ENCODE measurements around the gene ZFP36L1. TPM values are rescaled to one million over a fixed set of nuclear protein-coding genes. Genes with fewer than 3 reads are reported as not detected.

Gene ZFP36L1
- total and polyA plus RNA-seq, 2 donors (not counting 3 experiments of a cell fraction or from before 2014, with no cell fraction given), result 46.0 to 89.6 TPM

- Histone ChIP-seq H4K20me1 (replicated peaks; ENCODE audit: control insufficient read depth, extremely low read depth, insufficient read depth, low read length) (no peaks in the 10 kb centered on the region), H3K9ac (replicated peaks; ENCODE audit: extremely low read depth, insufficient read depth, low read length) (no peak overlapping the region), H3K4me3 (replicated peaks in 1 of 3; ENCODE audit: insufficient read depth in 1 of 3, low read depth in 1 of 3, low read length in 3 of 3) (no peak overlapping the region), H3K27ac (ENCODE audit: insufficient read depth, low read depth, low read length) (no peak overlapping the region), H3K36me3 (ENCODE audit: control insufficient read depth in 2 of 2, extremely low read depth in 1 of 2, insufficient read depth in 2 of 2, low read length in 2 of 2) (no peaks in the 10 kb centered on the region), H3K9me3 (replicated peaks; ENCODE audit: control insufficient read depth, insufficient read depth, low read length) (no peaks in the 10 kb centered on the region), H3K79me2 (ENCODE audit: control insufficient read depth, insufficient read depth, low read length) (no peaks in the 10 kb centered on the region), H3K4me2 (ENCODE audit: insufficient read depth, low read length) (no peak overlapping the region), H3K9me1 (replicated peaks; ENCODE audit: control insufficient read depth, extremely low read depth, insufficient read depth, low read length) (no peaks in the 10 kb centered on the region), H3K27me3 (ENCODE audit: control insufficient read depth in 2 of 2, insufficient read depth in 2 of 2, low read length in 2 of 2) (no peaks in the 10 kb centered on the region), H3K4me1 (ENCODE audit: control insufficient read depth, extremely low read depth, insufficient read depth, low read length) (no peaks in the 10 kb centered on the region), H2AFZ (ENCODE audit: low read depth, low read length) (no peak overlapping the region)
- dilution Hi-C loops (cut with MboI; ENCODE audit: extremely low pct_ligation_motif_present, low sequenced_read_pairs), result no loop called here
- no peak for DNase-seq (ENCODE audit: low read depth, low spot score)
- ChIA-PET CTCF (no interaction called here), POLR2A (no interaction called here)
- TF ChIP-seq POLR2AphosphoS5 (IDR thresholded peaks at IDR 0.05; ENCODE audit: insufficient read depth, low read depth, low read length) (no peak), JUN (IDR thresholded peaks at IDR 0.05; ENCODE audit: borderline replicate concordance, insufficient read depth, insufficient read length, low read depth) (no peak), GATA2 (IDR thresholded peaks at IDR 0.05; ENCODE audit: insufficient read depth, insufficient read length, low read depth, low read length) (no peak)
- intact Hi-C loops (cut with micrococcal nuclease), result no loop called here
- BruUV-seq (replicated peaks), result no TSS peak
- FAIRE-seq, result no peak
Observed at GRCh38 chr14:68748691-68749090, 44.2 kb downstream of the ZFP36L1 start.

GRCh38 chr14:68748260-68748659 lies 44.6 kb downstream of the ZFP36L1 start:
- intact Hi-C loops (cut with micrococcal nuclease), result no loop called here
- no TSS peak for BruUV-seq (replicated peaks)
- H3K4me2 ChIP-seq (ENCODE audit: insufficient read depth, low read length), result no peak overlapping the region
- H3K27me3 ChIP-seq (ENCODE audit: control insufficient read depth in 2 of 2, insufficient read depth in 2 of 2, low read length in 2 of 2), result no peaks in the 10 kb centered on the region
- no peak overlapping the region for H2AFZ ChIP-seq (ENCODE audit: low read depth, low read length)
- dilution Hi-C loops (cut with MboI; ENCODE audit: extremely low pct_ligation_motif_present, low sequenced_read_pairs), result no loop called here
- FAIRE-seq, result no peak
- no peaks in the 10 kb centered on the region for H3K9me3 ChIP-seq (replicated peaks; ENCODE audit: control insufficient read depth, insufficient read depth, low read length)
- H3K9ac ChIP-seq (replicated peaks; ENCODE audit: extremely low read depth, insufficient read depth, low read length), result no peak overlapping the region
- H3K9me1 ChIP-seq (replicated peaks; ENCODE audit: control insufficient read depth, extremely low read depth, insufficient read depth, low read length), result no peaks in the 10 kb centered on the region
- ChIA-PET CTCF (no interaction called here), POLR2A (no interaction called here)
- no peaks in the 10 kb centered on the region for H3K79me2 ChIP-seq (ENCODE audit: control insufficient read depth, insufficient read depth, low read length)
- DNase-seq (ENCODE audit: low read depth, low spot score), result no peak
- no peaks in the 10 kb centered on the region for H4K20me1 ChIP-seq (replicated peaks; ENCODE audit: control insufficient read depth, extremely low read depth, insufficient read depth, low read length)
- TF ChIP-seq JUN (IDR thresholded peaks at IDR 0.05; ENCODE audit: borderline replicate concordance, insufficient read depth, insufficient read length, low read depth) (no peak), MYC (IDR thresholded peaks at IDR 0.05; ENCODE audit: low read depth, low read length) (no peak), FOS (IDR thresholded peaks at IDR 0.05; ENCODE audit: borderline replicate concordance, insufficient read depth, low read length) (no peak), EZH2 (IDR thresholded peaks at IDR 0.05; ENCODE audit: borderline replicate concordance, low read depth, low read length, severe bottlenecking) (no peak), CTCF (IDR thresholded peaks at IDR 0.05; ENCODE audit: extremely low read depth in 1 of 2, insufficient read depth in 1 of 2, low read depth in 1 of 2, low read length in 2 of 2) (no peak), GATA2 (IDR thresholded peaks at IDR 0.05; ENCODE audit: insufficient read depth, insufficient read length, low read depth, low read length) (no peak), MAX (IDR thresholded peaks at IDR 0.05; ENCODE audit: insufficient read depth, insufficient read length) (no peak), POLR2AphosphoS5 (IDR thresholded peaks at IDR 0.05; ENCODE audit: insufficient read depth, low read depth, low read length) (no peak)
- no peaks in the 10 kb centered on the region for H3K36me3 ChIP-seq (ENCODE audit: control insufficient read depth in 2 of 2, extremely low read depth in 1 of 2, insufficient read depth in 2 of 2, low read length in 2 of 2)
- no peak overlapping the region for H3K27ac ChIP-seq (ENCODE audit: insufficient read depth, low read depth, low read length)
- no peak overlapping the region for H3K4me3 ChIP-seq (replicated peaks in 1 of 3; ENCODE audit: insufficient read depth in 1 of 3, low read depth in 1 of 3, low read length in 3 of 3)
- H3K4me1 ChIP-seq (ENCODE audit: control insufficient read depth, extremely low read depth, insufficient read depth, low read length), result no peaks in the 10 kb centered on the region

Data from endothelial cell of umbilical vein (primary cell).